Measurements from ENCODE around the gene NSF. TPM values are rescaled to one million over a fixed set of nuclear protein-coding genes. Genes with fewer than 3 reads are reported as not detected.
"Not testable (repeated sequence)": the region's sequence is repeated elsewhere in the genome, so short reads cannot be mapped to it uniquely, and the experiment has no call there.

The NSF gene
- total RNA-seq, 4 donors from 2014 or later: 18.1 to 51.3 (median 47.0) TPM

- Histone ChIP-seq H3K9me3 (no peaks in the 10 kb centered on the region), H3K36me3 (no peaks in the 10 kb centered on the region), H3K4me1 (peaks cover 0 to 6% (median 5%) of the 10 kb centered on the region in 4 donors), H3K27ac (no peak overlapping the region), H3K27me3 (peaks cover 6% of the 10 kb centered on the region), H3K4me3 (no peak overlapping the region)
- intact Hi-C loops (cut with DNase I; ENCODE audit: low total_unique reads) (no loop called here), in situ Hi-C loops (cut with MboI; ENCODE audit: low pct_ligation_motif_present in 1 of 4, low pct_unique_long_range_greater_than_20kb in 1 of 4, low sequenced_read_pairs in 3 of 4) (no loop called here)
- WGBS, 2 donors (ENCODE audit: low coverage in 1 of 2): 86% methylated on average over 13 of the region's 13 CpGs; no CpG with 5 or more reads in 1 of the 2 donors
- TF ChIP-seq POLR2AphosphoS5 (IDR thresholded peaks at IDR 0.05): no peak
- TF ChIP-seq CTCF (IDR thresholded peaks at IDR 0.05): no peak
- DNase-seq: no peak
These were observed 174.4 kb downstream of the NSF start for GRCh38 chr17:46764709-46765401.

DNA sequence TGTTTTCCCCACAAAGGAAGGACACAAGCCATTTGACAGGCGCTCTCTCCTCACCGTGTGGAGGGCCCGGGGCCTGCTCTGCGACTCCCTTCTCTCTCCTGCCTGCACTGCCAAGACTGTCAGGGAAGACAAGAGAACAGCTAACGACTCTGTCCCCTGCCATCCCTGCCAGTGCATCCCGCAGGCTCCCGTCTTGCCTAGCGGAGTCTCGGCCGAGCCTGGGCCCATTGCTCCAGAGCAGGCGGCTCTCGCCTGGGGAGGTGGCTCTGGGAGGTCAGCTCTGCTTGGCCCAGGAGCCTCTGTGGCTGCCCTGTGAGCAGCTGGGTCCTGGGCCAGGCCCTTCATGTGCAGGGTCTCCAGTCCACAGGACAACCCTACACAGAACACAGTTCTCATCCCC, 175.0 kb downstream of the NSF start:
- peaks cover 0 to 11% (median 7%) of the 10 kb centered on the region in 4 donors for H3K4me1 ChIP-seq
- H3K36me3 ChIP-seq: no peaks in the 10 kb centered on the region
- no peak for DNase-seq
- no peak overlapping the region for H3K4me3 ChIP-seq
- 94% methylated on average over 6 of the region's 12 CpGs; no CpG with 5 or more reads in 1 of the 2 donors for WGBS, 2 donors (ENCODE audit: low coverage in 1 of 2)
- peaks cover 12% of the 10 kb centered on the region for H3K27me3 ChIP-seq
- no peaks in the 10 kb centered on the region for H3K9me3 ChIP-seq
- in situ Hi-C loops (cut with MboI; ENCODE audit: low pct_ligation_motif_present in 1 of 4, low pct_unique_long_range_greater_than_20kb in 1 of 4, low sequenced_read_pairs in 3 of 4) (no loop called here), intact Hi-C loops (cut with DNase I; ENCODE audit: low total_unique reads) (no loop called here)
- H3K27ac ChIP-seq: no peak overlapping the region
- no peak for TF ChIP-seq EP300 (IDR thresholded peaks at IDR 0.05; ENCODE audit: low read depth)
- TF ChIP-seq CTCF (IDR thresholded peaks at IDR 0.05): no peak
- no peak for TF ChIP-seq POLR2AphosphoS5 (IDR thresholded peaks at IDR 0.05)
- TF ChIP-seq POLR2A (IDR thresholded peaks at IDR 0.05): no peak

DNA sequence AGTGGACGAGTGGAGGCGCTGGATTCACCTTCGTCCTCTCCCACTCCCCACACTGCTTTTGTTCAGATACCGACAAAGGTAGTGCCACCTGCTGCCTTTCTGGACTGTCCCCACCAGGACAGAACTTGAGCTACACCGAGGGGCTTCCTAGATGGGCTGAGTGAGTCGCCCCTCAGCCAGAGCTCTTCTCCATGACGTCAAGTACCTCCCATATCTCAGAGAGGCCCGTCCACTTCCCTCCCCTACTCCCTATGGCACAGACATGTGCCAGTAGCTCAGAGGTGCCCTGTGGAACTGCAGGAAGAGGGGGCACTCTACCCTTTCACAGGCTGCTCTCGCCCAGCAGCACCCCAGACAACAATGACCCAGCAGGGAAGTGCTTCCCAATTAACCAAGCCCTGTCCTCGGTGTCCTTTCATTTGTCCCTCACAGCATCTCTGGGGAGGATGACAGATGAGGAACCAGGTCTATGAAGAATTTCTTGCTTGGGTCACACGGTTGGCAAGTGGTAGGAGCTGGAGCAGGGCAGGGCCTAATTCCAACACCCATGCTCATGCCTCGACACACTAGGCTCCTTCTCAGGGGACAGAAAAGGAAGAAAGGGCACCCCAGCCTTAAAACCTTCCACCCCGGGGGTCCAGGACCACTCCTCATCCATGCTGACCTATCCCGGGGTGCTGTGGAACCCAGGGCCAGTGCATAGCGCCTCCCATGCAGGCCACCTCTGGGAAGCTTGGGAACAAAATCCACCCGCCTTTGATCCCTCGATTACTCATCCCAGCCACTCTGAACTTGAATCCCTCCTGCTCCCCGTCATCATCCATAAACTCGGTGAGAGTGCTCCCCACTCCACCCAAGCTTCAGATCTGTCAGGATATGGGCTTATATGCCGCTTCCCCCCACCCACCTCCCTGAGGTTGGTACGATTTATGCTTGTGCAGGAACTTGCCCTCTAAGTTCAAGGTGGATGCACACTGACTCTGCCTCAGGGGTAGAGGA, 176.3 kb downstream of the NSF start:
- no peak overlapping the region for H3K27ac ChIP-seq
- H3K27me3 ChIP-seq: peaks cover 18% of the 10 kb centered on the region
- H3K4me1 ChIP-seq: peaks cover 5 to 16% (median 10%) of the 10 kb centered on the region in 4 donors
- TF ChIP-seq CTCF (IDR thresholded peaks at IDR 0.05) (no peak), POLR2AphosphoS5 (IDR thresholded peaks at IDR 0.05) (no peak)
- intact Hi-C loops (cut with DNase I; ENCODE audit: low total_unique reads): no loop called here
- in situ Hi-C loops (cut with MboI; ENCODE audit: low pct_ligation_motif_present in 1 of 4, low pct_unique_long_range_greater_than_20kb in 1 of 4, low sequenced_read_pairs in 3 of 4): no loop called here
- no peak overlapping the region for H3K4me3 ChIP-seq
- 80 to 89% methylated on average over 1 to 21 of the region's 21 CpGs for WGBS, 2 donors (ENCODE audit: low coverage in 1 of 2)
- DNase-seq: no peak
- H3K36me3 ChIP-seq: no peaks in the 10 kb centered on the region
- no peaks in the 10 kb centered on the region for H3K9me3 ChIP-seq

- Histone ChIP-seq H3K36me3 (no peaks in the 10 kb centered on the region), H3K27me3 (peaks cover 32% of the 10 kb centered on the region), H3K27ac (no peak overlapping the region), H3K9me3 (no peaks in the 10 kb centered on the region), H3K4me1 (peaks cover 8 to 19% (median 15%) of the 10 kb centered on the region in 4 donors), H3K4me3 (no peak overlapping the region)
- no peak for DNase-seq
- intact Hi-C loops (cut with DNase I; ENCODE audit: low total_unique reads) (no loop called here), in situ Hi-C loops (cut with MboI; ENCODE audit: low pct_ligation_motif_present in 1 of 4, low pct_unique_long_range_greater_than_20kb in 1 of 4, low sequenced_read_pairs in 3 of 4) (no loop called here)
- TF ChIP-seq POLR2AphosphoS5 (IDR thresholded peaks at IDR 0.05) (no peak), CTCF (IDR thresholded peaks at IDR 0.05) (no peak), POLR2A (IDR thresholded peaks at IDR 0.05) (no peak)
- WGBS, 2 donors (ENCODE audit: low coverage in 1 of 2): 91% methylated on average over 15 of the region's 15 CpGs; no CpG with 5 or more reads in 1 of the 2 donors
These were observed 178.0 kb downstream of the NSF start for GRCh38 chr17:46768540-46768870.

GRCh38 chr17:46768896-46769295, 178.4 kb downstream of the NSF start:
- Histone ChIP-seq H3K27me3 (peaks cover 36% of the 10 kb centered on the region), H3K4me1 (peaks cover 8 to 19% (median 15%) of the 10 kb centered on the region in 4 donors)
- 93 to 95% methylated on average over 3 to 14 of the region's 14 CpGs for WGBS, 2 donors (ENCODE audit: low coverage in 1 of 2)
- H3K4me3 ChIP-seq; DNase-seq; H3K27ac ChIP-seq; intact Hi-C loops (cut with DNase I; ENCODE audit: low total_unique reads); in situ Hi-C loops (cut with MboI; ENCODE audit: low pct_ligation_motif_present in 1 of 4, low pct_unique_long_range_greater_than_20kb in 1 of 4, low sequenced_read_pairs in 3 of 4); H3K36me3 ChIP-seq; H3K9me3 ChIP-seq: not testable (repeated sequence)

Data from transverse colon (tissue), 4 donors.